Calu3 (cell line): Measurements from ENCODE around the gene USP2. TPM values are rescaled to one million over a fixed set of nuclear protein-coding genes. Genes with fewer than 3 reads are reported as not detected.

ENCODE experiments used
- BruUV-seq: library from RNA; stranded (reverse); fragments of 400-500 nt; replicated peaks from 2 replicates; lab custom pipeline; 2021; lab: Mats Ljungman, UMichigan
- CTCF ChIA-PET: fragments of 300-600 bp; sonication (Branson Sonifier 250); formaldehyde crosslinking; loops from one replicate; lab custom pipeline; 2022; ENCODE audit warnings: antibody characterized with exemption; lab: Charles Lee
- DNase-seq: peaks from one replicate; pipeline ENCODE4 v3.0.0; 2022
- H3K27ac Mint-ChIP-seq: one replicate; pipeline ENCODE4 v1.8.0; 2022; ENCODE audit warnings: mixed read lengths; ENCODE audit not compliant: unreplicated experiment
- H3K27me3 Mint-ChIP-seq: one replicate; pipeline ENCODE4 v1.8.0; 2022; ENCODE audit warnings: mixed read lengths; ENCODE audit not compliant: unreplicated experiment
- H3K36me3 Mint-ChIP-seq: one replicate; pipeline ENCODE4 v1.8.0; 2022; ENCODE audit warnings: mild to moderate bottlenecking, moderate library complexity, mixed read lengths; ENCODE audit not compliant: insufficient read depth, unreplicated experiment
- H3K4me1 Mint-ChIP-seq: one replicate; pipeline ENCODE4 v1.8.0; 2022; ENCODE audit warnings: mild to moderate bottlenecking, low read depth, mixed read lengths; ENCODE audit not compliant: unreplicated experiment
- H3K4me3 Mint-ChIP-seq: one replicate; pipeline ENCODE4 v1.8.0; 2022; ENCODE audit warnings: mild to moderate bottlenecking, low read depth, moderate library complexity, mixed read lengths; ENCODE audit not compliant: unreplicated experiment
- H3K9me3 Mint-ChIP-seq: one replicate; pipeline ENCODE4 v1.8.0; 2022; ENCODE audit warnings: low read depth, mixed read lengths; ENCODE audit not compliant: unreplicated experiment
- CTCF ChIP-seq: fragments of 200-600 bp; IDR thresholded peaks from one replicate; pipeline ENCODE4 v1.8.0; 2022; ENCODE audit warnings: antibody characterized with exemption; ENCODE audit not compliant: unreplicated experiment
- intact Hi-C: fragments of 100-400 bp; cut with micrococcal nuclease; formaldehyde crosslinking; loops from one replicate; pipeline ENCODE4 v1.10.0; 2022; ENCODE audit not compliant: unreplicated experiment
- total RNA-seq: library from RNA; stranded (reverse); gene quantifications from 2 replicates; pipeline ENCODE4 v1.2.3, GENCODE V29; 2022

The USP2 gene
- total RNA-seq, 1 experiment from 2014 or later, result 1.1 TPM

- peak; percentile 70 for DNase-seq
- no peaks in the 10 kb centered on the region for H3K9me3 Mint-ChIP-seq
- no peak overlapping the region for H3K27ac Mint-ChIP-seq
- H3K27me3 Mint-ChIP-seq, result peaks cover 18% of the 10 kb centered on the region
- CTCF ChIA-PET, result interaction anchor here (1.3 to 1.6 kb wide), 2 partner anchors 15 to 51 kb away, joined by 3 to 14 read pairs; no protein-coding TSS in a partner anchor
- TF ChIP-seq CTCF, result peak; percentile 27
- no TSS peak for BruUV-seq
- no peak overlapping the region for H3K4me3 Mint-ChIP-seq
- no peaks in the 10 kb centered on the region for H3K36me3 Mint-ChIP-seq
- no peaks in the 10 kb centered on the region for H3K4me1 Mint-ChIP-seq
- intact Hi-C loops, result loop anchor here (5.0 kb wide), 1 partner anchor 49 kb away; no protein-coding TSS in a partner anchor
Measured at GRCh38 chr11:119323532-119324033, 57.9 kb downstream of the USP2 start.

GRCh38 chr11:119322921-119323531 lies 58.5 kb downstream of the USP2 start:
- Mint-ChIP-seq H3K27me3 (peaks cover 21% of the 10 kb centered on the region), H3K4me1 (no peaks in the 10 kb centered on the region), H3K27ac (no peak overlapping the region), H3K4me3 (no peak overlapping the region), H3K36me3 (no peaks in the 10 kb centered on the region), H3K9me3 (no peaks in the 10 kb centered on the region)
- BruUV-seq, result no TSS peak
- intact Hi-C loops, result loop anchor here (5.0 kb wide), 1 partner anchor 49 kb away; no protein-coding TSS in a partner anchor
- CTCF ChIA-PET, result interaction anchor here (1.3 to 1.6 kb wide), 2 partner anchors 15 to 51 kb away, joined by 3 to 14 read pairs; no protein-coding TSS in a partner anchor
- no peak for TF ChIP-seq CTCF
- no peak for DNase-seq

GRCh38 chr11:119322360-119322739 lies 59.1 kb downstream of the USP2 start:
- Mint-ChIP-seq H3K36me3 (no peaks in the 10 kb centered on the region), H3K9me3 (no peaks in the 10 kb centered on the region), H3K4me3 (no peak overlapping the region), H3K27ac (no peak overlapping the region), H3K27me3 (peaks cover 21% of the 10 kb centered on the region), H3K4me1 (no peaks in the 10 kb centered on the region)
- no TSS peak for BruUV-seq
- TF ChIP-seq CTCF, result no peak
- CTCF ChIA-PET, result no interaction called here
- intact Hi-C loops, result loop anchor here (5.0 kb wide), 1 partner anchor 50 kb away; no protein-coding TSS in a partner anchor
- DNase-seq, result no peak

- peak overlapping the region; percentile 68 for H3K4me3 Mint-ChIP-seq
- CTCF ChIA-PET, result interaction anchor here (0.7 to 0.8 kb wide), 2 partner anchors 17 to 154 kb away, joined by 3 read pairs; no protein-coding TSS in a partner anchor
- peak; percentile 23 for DNase-seq
- H3K27ac Mint-ChIP-seq, result no peak overlapping the region
- peaks cover 21% of the 10 kb centered on the region for H3K27me3 Mint-ChIP-seq
- no peaks in the 10 kb centered on the region for H3K4me1 Mint-ChIP-seq
- H3K9me3 Mint-ChIP-seq, result no peaks in the 10 kb centered on the region
- no peak for TF ChIP-seq CTCF
- H3K36me3 Mint-ChIP-seq, result peaks cover 10% of the 10 kb centered on the region
- no TSS peak for BruUV-seq
- intact Hi-C loops, result loop anchor here (5.0 kb wide), 1 partner anchor 51 kb away; no protein-coding TSS in a partner anchor
Measured at GRCh38 chr11:119320776-119321524, 60.5 kb downstream of the USP2 start.
